NCI-H526 (cell line): Measurements from ENCODE around the gene PHF2.

Experiments
- DNase-seq, 2 experiments: peaks; one replicate each; lab custom pipeline; 2025; lab: John Stamatoyannopoulos, UW

PHF2 gene

DNA sequence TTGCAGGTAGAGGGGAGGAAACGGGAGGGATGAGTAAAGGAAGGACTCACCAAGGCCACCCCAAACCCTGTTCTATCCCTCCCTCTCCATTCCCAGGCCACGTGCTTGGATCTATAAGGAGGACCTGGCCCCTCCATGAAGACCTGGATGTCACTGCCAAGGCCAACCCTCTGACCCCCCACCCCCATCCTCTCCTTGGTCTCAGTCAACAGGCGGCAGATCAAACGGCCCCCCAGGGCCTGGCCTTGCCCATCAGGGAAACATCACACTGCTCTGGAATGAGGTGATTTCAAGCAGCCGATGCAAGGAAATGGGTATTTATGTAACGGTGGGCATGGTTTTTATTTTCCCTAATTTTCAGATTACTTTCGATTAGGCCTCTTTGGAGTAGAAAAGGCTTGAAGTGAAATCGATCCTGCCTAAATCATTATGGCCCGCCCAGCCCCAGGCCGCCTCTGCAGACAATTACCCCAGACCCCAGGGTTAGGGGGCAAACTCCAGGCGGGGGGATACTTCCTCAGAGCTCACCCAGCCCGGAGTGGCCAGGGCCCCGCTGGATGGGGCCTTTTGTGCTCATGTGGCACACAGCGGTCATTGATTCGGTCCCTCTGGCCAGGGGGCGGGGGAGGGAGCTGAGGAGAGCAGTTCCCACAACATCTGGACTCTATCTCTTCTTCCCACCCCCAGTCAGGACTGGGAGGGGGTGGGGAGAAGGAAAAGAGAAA, 125.3 kb downstream of the PHF2 start:
- DNase-seq, result no peak

DNA sequence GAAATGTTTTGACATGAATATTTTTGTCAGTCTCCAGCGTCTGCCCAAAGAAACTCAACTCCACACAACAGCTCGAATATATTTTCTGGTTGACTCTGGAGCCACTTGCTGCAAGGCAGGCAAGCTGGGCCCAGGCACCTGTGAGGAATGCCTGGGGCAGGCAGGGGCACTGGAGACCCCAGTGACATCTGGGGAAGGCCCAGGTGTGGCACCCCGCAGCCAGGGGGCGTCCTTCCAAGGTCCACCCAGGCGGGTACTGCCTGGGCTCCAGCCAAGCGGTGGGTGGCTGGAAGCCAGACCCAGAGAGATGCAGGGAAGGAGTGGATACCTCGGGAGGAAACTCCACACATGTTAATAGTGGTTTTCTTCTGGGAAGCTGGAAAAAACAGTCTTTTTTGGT, 125.9 kb downstream of the PHF2 start:
- DNase-seq, result no peak

DNA sequence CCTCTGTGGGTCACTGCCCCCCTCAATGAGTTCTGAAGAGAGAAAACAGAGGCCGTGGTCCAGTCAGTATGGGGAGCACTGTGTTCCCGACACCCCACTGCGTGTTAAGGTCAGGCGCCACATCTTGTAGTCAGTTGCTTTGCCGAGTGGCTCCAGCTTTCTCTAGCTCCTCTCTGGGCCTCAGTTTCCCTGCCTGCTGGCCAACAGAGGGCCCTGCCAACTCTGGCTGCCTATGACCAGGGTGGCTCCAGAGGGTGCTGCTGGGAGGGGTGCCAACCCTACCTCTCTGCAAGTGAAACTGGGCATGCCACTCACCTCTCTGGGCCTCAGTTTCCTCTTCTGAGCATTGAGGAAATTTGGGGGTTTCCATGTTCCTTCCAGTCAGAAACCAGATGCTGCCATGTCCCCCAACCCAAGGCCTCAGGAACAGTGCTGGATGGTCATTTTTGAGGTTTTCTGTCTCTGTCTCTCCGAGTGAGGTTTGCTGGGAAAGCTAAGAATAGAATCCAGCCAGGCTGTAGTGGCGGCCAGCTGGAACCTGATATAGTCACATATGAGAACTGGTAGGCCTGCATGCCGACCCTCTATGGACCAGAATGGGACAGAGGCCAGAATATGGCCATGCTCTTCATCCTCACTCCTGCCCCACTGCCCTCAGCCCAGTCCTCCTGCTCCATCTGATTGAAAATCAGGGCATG, 132.1 kb downstream of the PHF2 start:
- DNase-seq, result no peak

DNA sequence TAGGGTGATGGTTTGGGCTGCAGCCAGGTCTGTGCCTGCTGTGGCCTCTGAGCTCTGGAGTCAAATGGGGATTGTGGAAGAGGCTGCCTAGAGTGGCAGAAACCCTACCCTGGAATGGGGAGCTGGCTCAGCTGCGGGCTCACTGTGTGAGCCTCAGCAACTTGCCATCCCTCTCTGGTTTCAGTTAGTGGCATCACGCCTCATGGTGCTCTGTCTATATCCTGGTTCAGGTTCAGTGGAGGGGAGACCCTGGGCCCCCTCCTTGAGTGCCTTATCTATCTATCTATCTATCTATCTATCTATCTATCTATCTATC, 132.6 kb downstream of the PHF2 start:
- no peak for DNase-seq

DNA sequence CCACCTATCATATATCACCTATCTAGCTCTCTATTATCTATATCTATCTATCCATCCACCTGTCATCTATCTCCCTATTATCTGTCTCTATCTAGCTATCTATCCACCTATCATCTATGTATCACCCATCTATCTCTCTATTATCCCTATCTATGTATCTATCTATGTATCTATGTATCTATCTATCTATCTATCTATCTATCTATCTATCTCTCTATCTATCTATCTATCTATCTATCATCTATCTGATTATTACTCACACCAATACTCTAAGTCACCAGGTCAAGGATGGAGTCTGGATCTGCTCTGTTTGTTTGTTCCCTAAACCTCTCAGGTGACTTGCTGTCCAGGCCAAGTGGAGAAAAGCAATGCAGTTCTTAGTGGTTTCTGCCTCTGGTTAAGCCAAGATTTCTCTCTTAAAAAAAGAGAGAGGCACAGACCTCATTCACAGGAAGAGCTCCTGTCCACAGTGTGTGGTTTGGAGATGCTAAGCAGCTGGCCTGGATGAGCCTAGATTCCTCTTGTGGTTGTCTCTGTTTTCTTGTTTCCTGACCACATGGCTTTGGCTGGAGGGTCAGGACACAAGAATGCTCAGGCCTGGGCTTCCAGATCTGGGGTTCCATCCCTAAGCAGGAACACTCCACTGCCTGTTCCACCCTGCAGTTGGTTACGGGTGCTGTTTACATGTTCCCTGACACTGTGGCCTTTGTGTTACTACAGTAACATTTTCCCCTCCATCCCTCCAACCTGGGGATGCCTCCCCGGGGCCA, 133.4 kb downstream of the PHF2 start:
- no peak for DNase-seq

DNA sequence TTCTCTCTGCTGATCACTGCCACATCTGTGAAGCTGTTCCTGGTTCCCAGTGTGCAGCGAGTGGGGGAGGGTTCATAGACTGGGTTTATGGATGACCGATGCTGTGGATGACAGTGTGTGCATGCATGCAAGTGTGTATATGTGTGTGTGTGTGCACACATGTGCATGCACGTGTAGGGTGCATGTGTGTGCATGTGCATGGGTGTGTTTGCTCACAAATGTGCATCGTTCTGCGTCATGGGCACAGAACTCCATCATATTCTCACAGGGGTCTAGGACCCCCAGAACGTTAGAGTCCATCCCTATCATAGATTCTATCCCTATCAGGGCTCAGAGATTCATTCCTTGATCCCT, 134.0 kb downstream of the PHF2 start:
- DNase-seq, result no peak

DNA sequence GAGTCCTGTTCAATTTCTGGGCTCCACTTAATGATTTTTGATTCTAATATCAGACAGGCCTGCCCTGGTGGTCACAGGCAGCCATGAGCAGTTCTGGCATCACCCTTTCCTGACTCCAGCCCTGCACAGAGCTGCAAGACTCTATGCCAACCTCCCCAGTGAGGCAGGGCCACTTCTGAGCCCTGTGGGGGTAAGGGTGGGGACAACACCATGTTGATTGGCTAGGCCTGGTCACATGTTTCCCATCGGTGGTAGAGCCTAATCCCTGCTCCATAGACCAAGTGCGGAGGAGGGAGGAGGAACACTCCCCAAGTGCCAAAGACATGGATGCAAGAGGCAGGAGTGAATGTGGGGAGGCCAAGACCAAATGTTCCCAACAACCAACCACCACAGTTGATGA, 134.6 kb downstream of the PHF2 start:
- no peak for DNase-seq

DNA sequence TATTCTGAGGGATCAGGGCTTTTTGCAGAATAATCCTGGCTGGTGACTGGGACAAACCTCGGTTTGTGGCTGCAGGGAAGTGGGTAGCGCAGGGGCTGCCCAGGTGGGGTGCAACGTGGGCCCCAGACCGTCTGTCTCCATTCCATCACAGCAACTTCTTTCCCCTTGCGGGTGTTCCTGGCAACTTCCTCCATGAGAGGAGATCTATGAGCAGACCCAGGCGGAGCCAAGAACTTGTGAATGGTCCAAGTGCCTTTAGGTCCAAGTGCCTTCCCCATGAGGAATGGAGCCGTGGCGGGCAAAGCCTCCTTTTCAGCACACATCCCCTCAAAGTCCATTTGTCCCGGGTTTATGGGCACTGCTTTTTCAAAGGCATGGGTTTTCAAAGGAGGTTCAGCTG, 136.5 kb downstream of the PHF2 start:
- no peak for DNase-seq

DNA sequence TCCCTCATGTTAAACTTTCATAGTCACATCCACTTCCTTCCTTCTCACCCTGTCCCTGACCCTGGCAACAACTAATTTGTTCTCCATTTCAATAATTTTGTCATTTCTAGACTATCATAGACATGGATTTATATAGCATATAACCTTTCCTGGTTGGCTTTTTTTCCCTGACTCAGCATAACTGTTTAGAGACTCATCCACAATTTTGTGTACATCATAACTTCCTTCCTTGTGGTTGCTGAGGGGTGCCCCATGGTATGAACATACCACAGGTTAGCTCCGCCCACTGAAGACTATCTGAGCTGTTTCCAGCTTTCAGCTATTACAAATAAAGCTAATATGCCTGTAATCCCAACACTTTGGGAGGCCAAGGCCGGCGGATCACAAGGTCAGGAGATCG, 137.3 kb downstream of the PHF2 start:
- DNase-seq, result no peak

DNA sequence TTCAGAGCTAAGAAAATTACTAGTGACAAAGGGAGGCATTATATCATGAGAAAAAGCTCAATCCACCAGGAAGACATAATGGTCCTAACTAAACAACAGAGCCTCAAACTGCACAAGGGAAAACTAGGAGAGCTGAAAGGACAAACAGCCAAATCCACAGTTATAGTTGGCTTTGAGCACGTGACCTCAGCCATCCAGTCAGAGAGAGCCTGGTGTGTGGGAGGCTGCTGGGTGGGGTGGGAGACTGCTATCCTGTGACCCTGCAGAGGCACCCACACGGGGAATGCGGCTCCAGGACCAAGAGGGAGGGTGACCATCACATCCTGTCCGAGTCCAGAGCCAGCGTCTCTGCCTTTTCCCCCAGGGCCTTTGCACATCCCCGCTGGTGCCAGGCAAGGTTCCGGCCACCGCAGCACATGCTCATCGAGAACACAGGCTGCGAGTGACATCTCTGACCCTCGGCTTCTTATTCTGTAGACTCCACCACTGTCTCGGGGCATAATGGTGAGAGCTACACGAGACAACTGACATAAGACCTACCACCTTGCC, 145.1 kb downstream of the PHF2 start:
- no peak for DNase-seq

DNA sequence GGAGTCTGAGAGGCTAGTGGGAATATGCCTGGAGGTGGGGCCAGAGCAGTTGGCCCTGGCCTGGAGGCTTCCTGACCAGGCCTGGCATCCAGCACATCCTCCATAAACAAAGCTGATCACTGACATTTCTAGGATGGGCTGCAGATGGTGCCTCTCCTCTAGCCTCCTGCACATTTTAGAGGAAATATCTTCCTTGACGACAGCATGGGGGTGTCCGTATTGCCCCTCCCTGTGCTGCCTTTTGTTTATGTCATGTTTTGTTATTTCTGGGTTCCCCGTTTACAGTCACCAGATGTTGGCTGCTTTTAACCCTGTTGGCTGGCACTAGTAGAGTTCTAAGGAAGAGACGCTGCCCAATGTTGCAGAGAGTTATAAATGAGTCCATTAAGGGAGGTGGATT, 148.5 kb downstream of the PHF2 start:
- no peak for DNase-seq

DNA sequence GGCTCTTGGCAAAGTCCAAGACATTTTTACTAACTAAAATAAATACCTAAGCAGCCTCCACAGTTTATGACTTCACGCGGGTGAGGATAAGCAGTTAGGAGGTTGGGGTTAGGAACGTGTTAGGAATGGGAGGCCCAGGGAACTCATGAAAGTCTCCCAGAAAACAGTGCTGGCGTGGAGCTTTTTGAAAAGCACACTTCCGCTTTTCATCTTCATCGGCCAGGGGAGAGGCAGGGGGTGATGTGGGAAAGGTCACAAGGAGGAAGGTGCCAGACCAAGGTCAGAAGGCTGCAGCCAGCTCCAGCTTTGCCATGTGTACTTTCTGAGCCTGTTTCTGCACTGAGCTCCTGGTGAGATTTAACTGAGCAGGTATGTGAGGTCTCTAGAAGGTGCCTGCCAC, 149.0 kb downstream of the PHF2 start:
- DNase-seq, result no peak

DNA sequence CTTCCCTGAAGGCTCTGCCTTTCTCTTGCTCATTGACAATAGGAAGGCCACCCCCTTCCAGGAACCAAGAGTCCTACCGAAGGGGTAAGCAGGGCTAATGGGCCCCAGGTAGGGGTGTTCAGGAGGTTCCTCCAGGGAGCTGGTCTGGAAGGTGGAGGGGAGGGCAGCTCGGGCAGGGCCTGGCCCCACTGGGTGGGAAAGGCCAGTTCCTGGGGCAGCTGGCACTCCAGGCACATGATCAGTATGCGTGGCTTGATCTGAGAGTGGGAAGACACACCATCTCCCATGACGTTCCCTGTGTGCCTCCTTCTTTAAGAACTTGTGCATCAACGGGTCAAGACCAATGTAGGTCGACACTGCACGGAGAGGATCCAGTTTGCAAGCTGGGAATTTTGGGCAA, 149.8 kb downstream of the PHF2 start:
- no peak for DNase-seq
